Measurements from ENCODE around the gene ATE1.
"Not testable (repeated sequence)": the region's sequence is repeated elsewhere in the genome, so short reads cannot be mapped to it uniquely, and the experiment has no call there.

Gene ATE1

GRCh38 chr10:121929585-121930267, 1.9 kb upstream of the ATE1 start:
- not testable (repeated sequence) for DNase-seq

GRCh38 chr10:121928528-121928884, 675 bp upstream of the ATE1 start:
- peak in 1 of 2 experiments; percentile 2 for DNase-seq

- peak in 1 of 2 experiments; percentile 13 for DNase-seq
Measured at GRCh38 chr10:121927318-121927840, 452 bp downstream of the ATE1 start.

GRCh38 chr10:121926671-121927317, 1.0 kb downstream of the ATE1 start:
- no peak for DNase-seq

- no peak for DNase-seq
Measured at GRCh38 chr10:121926157-121926556, 1.7 kb downstream of the ATE1 start.

- DNase-seq: no peak
Measured at GRCh38 chr10:121921238-121921931, 6.4 kb downstream of the ATE1 start.

- DNase-seq: no peak
Measured at GRCh38 chr10:121919666-121920065, 8.2 kb downstream of the ATE1 start.

- DNase-seq: not testable (repeated sequence)
Measured at GRCh38 chr10:121918800-121919199, 9.0 kb downstream of the ATE1 start.

GRCh38 chr10:121914661-121915060, 13.2 kb downstream of the ATE1 start:
- DNase-seq: no peak

- no peak for DNase-seq
Measured at GRCh38 chr10:121911421-121911697, 16.5 kb downstream of the ATE1 start.

GRCh38 chr10:121910673-121911420, 17.0 kb downstream of the ATE1 start:
- no peak for DNase-seq

GRCh38 chr10:121904888-121905287, 22.9 kb downstream of the ATE1 start:
- DNase-seq: no peak

- peak; percentile 28 to 74 for DNase-seq
Measured at GRCh38 chr10:121900443-121901174, 27.2 kb downstream of the ATE1 start.

- no peak for DNase-seq
Measured at GRCh38 chr10:121899727-121900126, 28.1 kb downstream of the ATE1 start.

GRCh38 chr10:121891103-121891502, 36.7 kb downstream of the ATE1 start:
- no peak for DNase-seq

- no peak for DNase-seq
Measured at GRCh38 chr10:121889212-121889611, 38.6 kb downstream of the ATE1 start.

- DNase-seq: peak; percentile 1 to 61
Measured at GRCh38 chr10:121886997-121887622, 40.7 kb downstream of the ATE1 start.

- DNase-seq: no peak
Measured at GRCh38 chr10:121886181-121886580, 41.6 kb downstream of the ATE1 start.

GRCh38 chr10:121880895-121881294, 46.9 kb downstream of the ATE1 start:
- DNase-seq: no peak

GRCh38 chr10:121879476-121879875, 48.4 kb downstream of the ATE1 start:
- no peak for DNase-seq

GRCh38 chr10:121873236-121873635, 54.6 kb downstream of the ATE1 start:
- DNase-seq: no peak

GRCh38 chr10:121870413-121870812, 57.4 kb downstream of the ATE1 start:
- DNase-seq: no peak

Measured in NCI-H446 (cell line).